ENCODE results near the gene CHMP2A.

GRCh38 chr19:58536852-58537798 is 17.8 kb downstream of the CHMP2A start:
- TF ChIP-seq CTCF (IDR thresholded peaks at IDR 0.05; ENCODE audit: poor library complexity) (no peak), EZH2 (IDR thresholded peaks at IDR 0.05; ENCODE audit: borderline replicate concordance) (no peak), EZH2phosphoT487 (IDR thresholded peaks at IDR 0.05; ENCODE audit: low read depth, severe bottlenecking, unreplicated experiment) (no peak)

Measured in hepatocyte (in vitro differentiated cells).